GM18873 (cell line): Measurements from ENCODE around the gene NCAPG2.

Experiments used
- ATAC-seq: cut with Tn5 transposase; IDR thresholded peaks from one replicate; pipeline ENCODE4 v1.9.1; 2021; ENCODE audit warnings: mild to moderate bottlenecking, moderate library complexity, moderate number of reproducible peaks; ENCODE audit not compliant: unreplicated experiment, low FRiP score

The NCAPG2 gene

DNA sequence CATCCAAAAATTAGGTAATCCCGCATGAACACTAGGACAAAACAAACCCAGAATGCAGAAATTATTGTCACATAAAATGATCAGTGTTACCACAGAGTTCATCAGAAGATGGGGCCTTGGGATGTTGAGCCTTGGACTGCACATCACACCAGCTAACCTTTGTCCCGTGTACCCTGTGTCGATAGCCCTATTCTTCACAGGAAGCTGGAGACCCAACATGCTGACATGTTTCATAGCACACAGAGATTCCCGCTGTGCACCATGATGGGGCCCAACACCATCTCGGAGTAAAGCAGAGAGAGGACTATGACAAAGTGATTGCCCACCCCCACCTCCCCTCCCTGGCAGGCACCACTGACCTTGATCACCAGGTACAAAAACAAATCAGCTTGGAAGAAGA is 121.5 kb downstream of the NCAPG2 start:
- ATAC-seq = no peak

DNA sequence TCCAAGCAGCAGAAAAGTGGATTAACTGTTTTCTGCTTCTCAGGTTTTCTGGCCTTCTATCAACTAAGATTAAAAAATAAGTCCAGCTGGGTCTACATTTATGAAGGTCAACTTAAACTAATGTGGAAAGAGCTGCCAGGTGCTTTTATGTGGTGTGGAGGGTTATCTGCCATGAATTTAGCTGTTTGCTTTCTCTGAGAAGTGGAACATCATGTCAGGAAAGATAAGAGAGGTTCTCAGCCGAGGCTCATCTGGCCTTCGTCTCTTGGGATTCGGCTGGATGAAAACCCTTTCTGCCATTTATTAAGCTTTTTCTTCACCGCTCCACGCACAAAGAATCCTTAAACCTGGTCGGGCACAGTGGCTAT is 122.5 kb downstream of the NCAPG2 start:
- no peak for ATAC-seq

DNA sequence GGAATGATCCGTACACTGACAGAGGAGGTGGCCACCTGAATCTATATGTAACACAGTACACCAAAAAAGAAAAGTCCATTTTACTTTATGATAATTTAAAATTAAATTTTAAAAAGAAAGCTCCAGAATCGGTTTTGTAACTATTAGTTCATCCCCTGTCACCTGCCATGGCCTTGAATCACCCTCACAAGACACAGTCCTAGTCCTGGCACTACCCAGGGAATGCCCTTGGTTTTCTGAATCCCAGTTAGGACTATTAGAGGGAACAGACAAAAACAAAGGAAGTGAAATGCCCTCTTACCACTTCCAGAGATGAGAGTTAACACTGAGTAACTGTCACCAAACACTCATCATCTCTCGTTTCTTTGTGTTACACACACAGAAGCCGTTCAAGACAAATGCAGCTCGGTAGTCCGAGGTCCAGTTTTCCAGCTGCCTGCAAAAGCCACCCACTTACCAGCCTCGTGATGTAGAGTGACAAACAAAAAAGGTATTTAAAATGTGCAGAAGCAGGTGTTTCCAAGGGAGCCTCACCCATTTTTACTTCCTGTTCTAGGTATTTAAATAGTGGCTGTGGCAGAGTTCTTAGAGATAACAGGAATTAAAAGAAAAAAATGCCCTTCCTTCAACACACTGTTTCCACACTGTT is 123.0 kb downstream of the NCAPG2 start:
- no peak for ATAC-seq
